Smooth muscle cell of the brain vasculature (primary cell): ENCODE data around the gene UBXN7.
"Not testable (repeated sequence)": the region's sequence is repeated elsewhere in the genome, so short reads cannot be mapped to it uniquely, and the experiment has no call there.

Experiments used
- DNase-seq: peaks from one replicate; pipeline ENCODE4 v3.0.0-alpha.2; 2012; ENCODE audit warnings: low read depth, low spot score

Gene UBXN7

DNA sequence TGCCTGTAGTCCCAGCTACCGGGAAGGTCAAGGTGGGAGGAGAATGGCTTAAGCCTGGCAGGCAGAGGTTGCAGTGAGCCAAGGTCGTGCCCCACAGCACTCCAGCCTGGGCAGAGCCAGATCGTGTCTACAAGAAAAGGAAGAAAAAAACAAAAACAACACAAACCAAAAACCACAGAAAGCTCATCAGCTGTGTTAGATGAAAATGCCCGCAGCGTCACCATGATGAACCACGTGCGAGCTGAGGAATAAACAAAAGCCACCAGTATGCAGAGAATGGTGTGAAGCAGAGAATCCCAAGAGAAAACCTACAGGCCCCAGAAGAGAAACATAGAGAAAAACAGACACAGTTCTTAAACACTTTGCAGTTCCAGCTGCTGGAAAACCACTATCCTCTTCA is 74.3 kb downstream of the UBXN7 start:
- DNase-seq: no peak

DNA sequence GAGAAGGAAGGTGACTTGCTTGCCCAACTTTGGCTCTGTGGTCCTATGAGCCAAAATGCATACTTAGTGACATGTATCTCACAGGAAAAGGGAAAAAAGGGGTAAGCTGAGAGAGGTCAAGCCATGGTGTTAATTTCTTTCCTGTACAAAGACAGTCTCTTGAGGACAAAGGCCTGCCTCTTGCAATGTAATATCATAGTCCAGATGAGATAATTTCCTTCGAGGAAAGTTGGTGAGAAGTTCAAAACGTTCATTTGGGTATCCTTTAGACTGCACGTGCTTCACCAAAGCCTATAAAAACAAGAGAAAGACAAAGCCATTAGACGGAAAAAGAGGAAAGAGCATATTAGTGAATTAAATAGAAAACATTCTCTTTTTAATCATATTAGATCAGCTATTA is 75.7 kb downstream of the UBXN7 start:
- no peak for DNase-seq

GRCh38 chr3:196355668-196356067 is 76.6 kb downstream of the UBXN7 start:
- no peak for DNase-seq

GRCh38 chr3:196354132-196354531 is 78.1 kb downstream of the UBXN7 start:
- DNase-seq: no peak

DNA sequence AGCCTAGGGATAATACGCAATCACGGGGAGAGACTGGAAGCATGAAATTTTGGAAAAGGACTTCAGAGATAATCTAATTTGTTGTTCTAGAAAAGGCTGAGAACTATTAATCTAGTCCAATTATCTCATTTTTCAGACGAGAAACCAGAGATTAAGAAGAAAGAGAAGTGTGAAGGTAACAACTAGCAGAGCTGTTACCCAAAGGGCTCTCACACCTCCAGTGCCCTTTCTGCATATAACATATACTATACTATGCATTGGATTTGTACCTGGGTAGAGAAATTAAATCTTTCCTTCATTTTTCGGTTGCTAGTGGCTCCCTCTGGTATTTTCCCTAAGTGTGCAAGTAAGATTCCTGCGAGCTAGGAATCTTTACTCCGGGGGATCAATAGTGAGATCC is 80.7 kb downstream of the UBXN7 start:
- DNase-seq: no peak

DNA sequence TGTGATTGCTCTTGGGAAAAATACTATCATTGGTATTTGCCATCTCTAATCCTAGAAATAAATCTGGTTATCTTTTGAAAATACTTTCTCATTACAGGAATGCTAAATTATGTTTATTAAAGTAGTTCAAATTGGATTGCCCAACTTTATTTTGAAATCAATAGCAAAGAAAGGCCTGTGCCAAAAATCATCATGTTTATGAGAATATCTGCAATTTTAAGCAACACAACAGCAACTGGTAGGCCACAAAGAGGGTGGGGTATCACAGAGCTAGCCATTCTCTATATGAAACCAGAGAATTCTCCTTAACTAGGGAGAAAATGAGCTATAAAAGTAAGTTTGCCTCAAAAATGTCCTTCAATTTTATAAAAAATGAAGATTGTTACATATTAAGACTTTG is 82.2 kb downstream of the UBXN7 start:
- DNase-seq: no peak

- DNase-seq: no peak
Observed at GRCh38 chr3:196348698-196349097, 83.5 kb downstream of the UBXN7 start.

DNA sequence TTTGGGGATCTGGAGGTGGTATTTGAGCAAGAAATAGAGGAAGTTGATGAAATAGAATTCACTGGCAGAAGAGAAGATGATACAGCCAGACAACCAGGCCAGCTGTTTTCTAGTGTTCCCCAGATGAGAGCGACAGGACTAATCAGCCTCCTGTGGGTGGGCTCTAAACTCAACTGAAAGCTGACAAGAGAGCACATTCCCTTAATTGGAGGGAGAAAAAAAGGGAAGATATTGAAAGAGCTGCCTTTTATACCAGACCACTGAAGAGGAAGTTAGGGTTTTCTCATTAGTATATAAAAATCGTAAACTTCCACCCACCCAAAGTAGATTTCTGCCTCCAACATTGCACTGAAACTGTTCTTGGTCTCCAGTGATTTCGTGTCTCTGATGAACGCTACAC is 87.6 kb downstream of the UBXN7 start:
- no peak for DNase-seq

GRCh38 chr3:196343917-196344316 is 88.3 kb downstream of the UBXN7 start:
- not testable (repeated sequence) for DNase-seq

DNA sequence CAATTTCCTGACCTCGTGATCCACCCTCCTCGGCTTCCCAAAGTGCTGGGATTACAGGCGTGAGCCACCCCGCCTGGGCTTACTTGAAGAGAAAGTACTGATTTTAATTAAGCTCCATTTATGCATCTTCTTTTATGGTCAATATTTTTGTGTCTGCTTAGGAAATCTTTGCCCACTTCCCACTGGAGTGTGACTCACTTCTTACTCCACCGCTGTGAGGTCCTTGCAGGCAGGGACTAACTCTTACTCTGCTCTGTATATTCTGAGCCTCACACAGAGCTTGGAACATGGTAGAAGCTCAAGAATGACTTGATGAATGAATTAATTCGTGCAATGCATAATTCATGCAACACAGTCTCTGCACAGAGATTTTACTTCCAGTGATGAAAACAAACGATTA is 91.1 kb downstream of the UBXN7 start:
- DNase-seq: peak; percentile 36

- no peak for DNase-seq
Observed at GRCh38 chr3:196340466-196340865, 91.8 kb downstream of the UBXN7 start.

- peak; percentile 3 for DNase-seq
Observed at GRCh38 chr3:196339493-196340254, 92.6 kb downstream of the UBXN7 start.

- no peak for DNase-seq
Observed at GRCh38 chr3:196339044-196339443, 93.2 kb downstream of the UBXN7 start.

DNA sequence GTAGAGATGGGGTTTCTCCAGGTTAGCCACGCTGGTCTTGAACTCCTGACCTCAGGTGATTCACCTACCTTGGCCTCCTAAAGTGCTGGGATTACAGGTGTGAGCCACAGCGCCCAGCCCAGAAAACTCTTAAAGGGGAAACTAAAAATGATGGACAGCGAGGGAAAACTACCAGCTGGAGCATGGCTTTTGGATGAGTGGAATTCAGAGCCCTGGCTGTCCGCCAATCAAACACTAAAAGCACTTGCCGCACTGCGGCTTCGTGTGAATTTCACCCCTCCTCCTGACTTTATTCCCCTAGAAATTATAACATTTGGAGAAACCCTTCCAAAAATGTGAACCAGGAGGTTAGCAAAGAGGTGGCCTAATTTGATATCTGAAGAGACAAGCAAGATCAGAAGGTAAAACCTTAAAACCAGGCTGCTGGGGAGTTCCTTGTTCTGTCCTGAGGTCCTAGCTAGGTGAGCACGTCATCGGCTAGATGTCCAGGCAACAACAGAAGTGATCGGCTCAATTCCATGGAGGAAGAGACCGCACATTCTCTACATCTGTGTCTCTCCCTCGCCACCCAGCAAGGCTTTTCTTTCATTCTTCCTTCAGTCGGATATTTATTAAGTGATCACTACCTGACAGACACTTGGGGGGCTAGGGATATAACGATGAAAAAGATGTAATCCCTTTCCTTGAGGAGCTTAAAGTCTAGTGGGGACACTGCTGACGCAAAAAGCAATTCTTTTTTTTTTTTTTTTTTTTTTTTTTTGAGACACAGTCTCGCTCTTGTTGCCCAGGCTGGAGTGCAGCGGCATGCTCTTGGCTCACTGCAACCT is 95.7 kb downstream of the UBXN7 start:
- DNase-seq: no peak

- DNase-seq: no peak
Observed at GRCh38 chr3:196335503-196335948, 96.7 kb downstream of the UBXN7 start.

GRCh38 chr3:196334982-196335381 is 97.2 kb downstream of the UBXN7 start:
- DNase-seq: no peak

- no peak for DNase-seq
Observed at GRCh38 chr3:196332168-196332567, 100.1 kb downstream of the UBXN7 start.

GRCh38 chr3:196327405-196327804 is 104.8 kb downstream of the UBXN7 start:
- DNase-seq: no peak

DNA sequence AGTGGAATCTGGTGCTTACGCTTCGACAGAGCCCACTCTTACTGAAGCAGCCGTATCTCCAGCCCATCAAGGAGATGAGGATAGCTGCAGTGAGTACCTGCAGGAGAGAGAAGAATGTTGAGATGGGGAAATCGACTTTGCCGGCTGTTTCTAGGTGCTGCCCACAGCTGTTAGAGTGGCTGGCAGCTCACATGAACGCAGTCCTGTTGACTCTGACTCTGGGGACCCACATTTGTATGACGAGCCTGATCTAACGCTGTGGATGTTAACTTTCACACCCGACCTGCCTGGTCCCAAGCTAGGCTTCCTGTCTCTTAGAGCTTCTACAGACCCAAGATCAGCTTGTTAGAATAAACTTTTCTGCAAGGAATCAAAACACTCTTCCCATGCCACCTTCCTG is 105.3 kb downstream of the UBXN7 start:
- DNase-seq: no peak

GRCh38 chr3:196323691-196324090 is 108.5 kb downstream of the UBXN7 start:
- no peak for DNase-seq

DNA sequence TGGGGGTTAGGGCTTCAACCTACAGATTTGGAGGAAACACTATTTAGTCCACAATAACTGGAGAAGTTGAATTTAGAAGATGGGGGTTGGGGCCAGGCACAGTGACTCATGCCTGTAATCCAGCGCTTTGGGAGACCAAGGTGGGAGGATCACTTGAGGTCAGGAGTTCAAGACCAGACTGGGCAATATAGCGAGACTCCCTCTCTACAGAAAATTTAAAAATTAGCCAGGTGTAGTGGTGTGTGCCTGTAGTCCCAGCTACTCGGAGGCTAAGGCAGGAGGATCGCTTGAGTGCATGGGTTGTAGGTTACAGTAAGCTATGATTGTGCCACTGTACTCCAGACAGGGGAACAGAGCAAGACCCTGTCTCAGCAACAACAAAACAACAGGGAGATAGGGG is 109.2 kb downstream of the UBXN7 start:
- no peak for DNase-seq

- DNase-seq: no peak
Observed at GRCh38 chr3:196321162-196321561, 111.1 kb downstream of the UBXN7 start.

DNA sequence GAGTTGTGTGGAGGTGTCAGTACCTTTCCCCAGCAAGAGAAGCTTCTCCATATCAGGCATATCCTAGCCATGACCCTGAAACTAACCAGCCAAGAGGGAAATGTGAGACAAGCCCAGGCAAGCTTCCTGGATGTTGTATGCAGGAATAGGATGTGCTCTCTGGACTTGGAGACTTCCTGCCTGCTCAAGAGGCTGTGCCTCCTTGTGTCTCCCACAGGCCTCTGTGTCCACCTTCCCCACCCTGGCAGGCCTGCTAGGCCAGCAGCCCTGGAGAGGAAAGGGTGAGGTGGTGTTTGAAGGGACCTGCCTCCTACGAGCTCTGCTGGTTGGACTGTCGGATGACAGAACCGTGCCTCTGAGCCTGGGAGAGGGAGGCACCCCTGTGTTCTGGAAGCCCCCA is 112.1 kb downstream of the UBXN7 start:
- no peak for DNase-seq
